B cell (primary cell): ENCODE results near the gene CNTNAP2. TPM values are rescaled to one million over a fixed set of nuclear protein-coding genes. Genes with fewer than 3 reads are reported as not detected.

Experiments
- ATAC-seq: fragments of 200-7000 bp; cut with Tn5 transposase; one replicate; pipeline ENCODE4 v1.10.0; 2021; ENCODE audit warnings: low read depth, mild to moderate bottlenecking, moderate number of reproducible peaks, moderate library complexity
- CTCF ChIA-PET: fragments of 350-600 bp; sonication (Branson Sonifier 250); formaldehyde crosslinking; loops from one replicate; lab custom pipeline; 2021; ENCODE audit warnings: antibody characterized with exemption, inconsistent platforms; lab: Charles Lee
- POLR2A ChIA-PET: fragments of 350-600 bp; sonication (Branson Sonifier 250); formaldehyde crosslinking; loops from one replicate; lab custom pipeline; 2021; ENCODE audit warnings: antibody characterized with exemption; lab: Charles Lee
- DNase-seq: peaks from one replicate; pipeline ENCODE4 v3.0.0; 2013
- H2AFZ ChIP-seq: 2 replicates; pipeline ENCODE4 v1.6.1; 2012; ENCODE audit warnings: mild to moderate bottlenecking, low read depth, low read length; ENCODE audit not compliant: insufficient read depth, poor library complexity, severe bottlenecking
- H3K27ac ChIP-seq, 2 donors: 1 replicate in 1 of 2; 2 replicates in 1 of 2; pipeline ENCODE4 v1.5.1; 2012 to 2013; ENCODE audit warnings: low read length in 2 of 2, mild to moderate bottlenecking in 2 of 2, moderate library complexity in 1 of 2
- H3K27me3 ChIP-seq, 4 experiments: fragments of 200-600 bp in 1 of 4; sonication (generic) in 1 of 4; replicated peaks in 1 of 4; 1 replicate in 2 of 4; 2 replicates in 2 of 4; pipeline versions ENCODE4 v1.6.1 to v1.7.0; 2013 to 2016; ENCODE audit warnings: low read length in 3 of 4, mild to moderate bottlenecking in 2 of 4, mixed read lengths in 1 of 4, moderate library complexity in 1 of 4; ENCODE audit not compliant: insufficient read depth in 4 of 4, control insufficient read depth in 3 of 4; ENCODE audit errors: control extremely low read depth in 1 of 4
- H3K36me3 ChIP-seq, 2 experiments: replicated peaks in 1 of 2; 1 replicate in 1 of 2; 2 replicates in 1 of 2; pipeline versions ENCODE4 v1.6.1 to v1.7.1; 2013; ENCODE audit warnings: low read length in 1 of 2; ENCODE audit not compliant: insufficient read depth in 2 of 2, control insufficient read depth in 1 of 2; ENCODE audit errors: control extremely low read depth in 1 of 2, extremely low read depth in 1 of 2
- H3K4me1 ChIP-seq, 2 donors: fragments of 200-600 bp in 1 of 2; sonication (generic) in 1 of 2; 1 replicate in 1 of 2; 2 replicates in 1 of 2; pipeline versions ENCODE4 v1.5.1 to v1.6.1; 2013 to 2017; ENCODE audit warnings: low read length in 2 of 2; ENCODE audit not compliant: control insufficient read depth in 2 of 2, insufficient read depth in 2 of 2
- H3K4me2 ChIP-seq: replicated peaks from 2 replicates; pipeline ENCODE3; 2012; ENCODE audit warnings: mild to moderate bottlenecking, low read depth, low read length; ENCODE audit not compliant: poor library complexity, severe bottlenecking
- H3K4me3 ChIP-seq, 5 experiments: fragments of 200-600 bp in 1 of 5; sonication (generic) in 1 of 5; 1 replicate in 3 of 5; 2 replicates in 2 of 5; pipeline versions ENCODE4 v1.5.1 to v1.7.0; 2011 to 2016; ENCODE audit warnings: low read length in 4 of 5, mild to moderate bottlenecking in 4 of 5, low read depth in 2 of 5, control low read depth in 1 of 5, moderate library complexity in 1 of 5; ENCODE audit not compliant: insufficient read depth in 1 of 5; ENCODE audit errors: control extremely low read depth in 1 of 5, extremely low read depth in 1 of 5
- H3K79me2 ChIP-seq: fragments of 200-600 bp; sonication (generic); one replicate; pipeline ENCODE4 v1.6.0; 2016; ENCODE audit warnings: low read length; ENCODE audit not compliant: control insufficient read depth, insufficient read depth
- H3K9ac ChIP-seq: fragments of 200-600 bp; sonication (generic); 2 replicates; pipeline ENCODE4 v1.6.1; 2017; ENCODE audit warnings: mild to moderate bottlenecking, low read length, moderate library complexity
- H3K9me3 ChIP-seq, 3 donors: one replicate each; pipeline versions ENCODE4 v1.6.1 to v1.7.1; 2013; ENCODE audit warnings: low read length in 2 of 3; ENCODE audit not compliant: control insufficient read depth in 2 of 3, insufficient read depth in 1 of 3; ENCODE audit errors: control extremely low read depth in 1 of 3
- H4K20me1 ChIP-seq: 2 replicates; pipeline ENCODE4 v1.6.0; 2012; ENCODE audit warnings: mild to moderate bottlenecking, low read length; ENCODE audit not compliant: insufficient read depth, control insufficient read depth, poor library complexity, severe bottlenecking
- H3K27ac Mint-ChIP-seq: one replicate; pipeline ENCODE4 v1.8.0; 2021; ENCODE audit warnings: mixed read lengths
- H3K27me3 Mint-ChIP-seq: one replicate; pipeline ENCODE4 v1.8.0; 2021; ENCODE audit warnings: mixed read lengths
- H3K4me1 Mint-ChIP-seq: one replicate; pipeline ENCODE4 v1.8.0; 2021; ENCODE audit warnings: mixed read lengths
- H3K4me3 Mint-ChIP-seq: one replicate; pipeline ENCODE4 v1.8.0; 2021; ENCODE audit warnings: mixed read lengths
- H3K9me3 Mint-ChIP-seq: one replicate; pipeline ENCODE4 v1.8.0; 2022; ENCODE audit warnings: mixed read lengths; ENCODE audit not compliant: insufficient read depth
- EZH2 ChIP-seq: IDR thresholded peaks from 2 replicates; pipeline ENCODE4 v1.6.1; 2012; ENCODE audit warnings: borderline replicate concordance, low read depth, mild to moderate bottlenecking, moderate library complexity, low read length; ENCODE audit not compliant: insufficient read depth, poor library complexity, severe bottlenecking
- WGBS: methylation state at CpG from one replicate; pipeline ENCODE4 v1.1.5; 2013; ENCODE audit warnings: missing lambda C conversion rate; ENCODE audit not compliant: insufficient coverage; 5-methylcytosine and 5-hydroxymethylcytosine counted together
- intact Hi-C: fragments of 100-400 bp; cut with micrococcal nuclease; formaldehyde crosslinking; loops from one replicate; pipeline ENCODE4 v1.10.0; 2022
- polyA plus RNA-seq: library from polyadenylated mRNA; depleted of rRNA; stranded (reverse); fragments of >200 nt; gene quantifications from 2 replicates; pipeline ENCODE4 v1.2.3, GENCODE V29; 2012
- total RNA-seq, 2 donors: library from RNA; stranded (reverse); fragments of 120-200 nt in 1 of 2; gene quantifications; 1 replicate in 1 of 2; 2 replicates in 1 of 2; pipeline versions ENCODE4 v1.2.3 to v1.2.4, GENCODE V29; 2013 to 2022
- TF ChIP-seq, protein P1 (sequence below): fragments of 200-600 bp; IDR thresholded peaks from one replicate; pipeline ENCODE4 v1.8.0; 2022; ENCODE audit warnings: antibody characterized with exemption, mild to moderate bottlenecking

Gene CNTNAP2
- total and polyA plus RNA-seq, 2 donors (not counting 1 experiment from before 2014, with no cell fraction given), result 7.4 to 16.6 TPM

DNA sequence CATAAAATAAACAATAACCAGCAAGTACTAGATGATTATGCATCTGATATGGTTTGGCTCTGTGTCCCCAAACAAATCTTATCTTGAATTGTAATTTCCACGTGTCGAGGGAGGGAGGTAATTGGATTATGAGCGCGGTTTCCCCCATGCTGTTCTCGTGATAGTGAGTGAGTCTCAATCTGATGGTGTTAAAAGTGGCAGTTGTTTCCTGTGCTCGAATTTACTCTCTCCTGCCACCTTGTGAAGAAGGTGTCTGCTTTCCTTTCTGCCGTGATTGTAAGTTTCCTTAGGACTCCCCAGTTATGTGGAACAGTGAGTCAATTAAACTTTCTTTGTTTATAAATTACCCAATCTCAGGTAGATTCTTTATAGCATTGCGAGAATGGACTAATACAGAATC is 15.1 kb downstream of the CNTNAP2 start:
- CTCF ChIA-PET, result no interaction called here
- no peak overlapping the region for H3K4me3 ChIP-seq
- POLR2A ChIA-PET, result no interaction called here
- no peak overlapping the region for H3K9ac ChIP-seq
- no peaks in the 10 kb centered on the region for H3K4me1 ChIP-seq
- Mint-ChIP-seq H3K27me3 (no peaks in the 10 kb centered on the region), H3K27ac (no peak overlapping the region), H3K4me3 (no peak overlapping the region), H3K4me1 (no peaks in the 10 kb centered on the region), H3K9me3 (peaks cover 1% of the 10 kb centered on the region)
- H2AFZ ChIP-seq, result no peak overlapping the region
- H3K4me2 ChIP-seq, result no peak overlapping the region
- WGBS, result 94% methylated on average over 5 of the region's 8 CpGs
- H3K27me3 ChIP-seq, result no peaks in the 10 kb centered on the region
- H3K27ac ChIP-seq, result no peak overlapping the region
- no peak for DNase-seq
- no peak for TF ChIP-seq EZH2
- TF ChIP-seq, protein P1, sequence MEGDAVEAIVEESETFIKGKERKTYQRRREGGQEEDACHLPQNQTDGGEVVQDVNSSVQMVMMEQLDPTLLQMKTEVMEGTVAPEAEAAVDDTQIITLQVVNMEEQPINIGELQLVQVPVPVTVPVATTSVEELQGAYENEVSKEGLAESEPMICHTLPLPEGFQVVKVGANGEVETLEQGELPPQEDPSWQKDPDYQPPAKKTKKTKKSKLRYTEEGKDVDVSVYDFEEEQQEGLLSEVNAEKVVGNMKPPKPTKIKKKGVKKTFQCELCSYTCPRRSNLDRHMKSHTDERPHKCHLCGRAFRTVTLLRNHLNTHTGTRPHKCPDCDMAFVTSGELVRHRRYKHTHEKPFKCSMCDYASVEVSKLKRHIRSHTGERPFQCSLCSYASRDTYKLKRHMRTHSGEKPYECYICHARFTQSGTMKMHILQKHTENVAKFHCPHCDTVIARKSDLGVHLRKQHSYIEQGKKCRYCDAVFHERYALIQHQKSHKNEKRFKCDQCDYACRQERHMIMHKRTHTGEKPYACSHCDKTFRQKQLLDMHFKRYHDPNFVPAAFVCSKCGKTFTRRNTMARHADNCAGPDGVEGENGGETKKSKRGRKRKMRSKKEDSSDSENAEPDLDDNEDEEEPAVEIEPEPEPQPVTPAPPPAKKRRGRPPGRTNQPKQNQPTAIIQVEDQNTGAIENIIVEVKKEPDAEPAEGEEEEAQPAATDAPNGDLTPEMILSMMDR, result no peak
- no peaks in the 10 kb centered on the region for H4K20me1 ChIP-seq
- no peak for ATAC-seq
- no peaks in the 10 kb centered on the region for H3K36me3 ChIP-seq
- H3K79me2 ChIP-seq, result no peaks in the 10 kb centered on the region
- intact Hi-C loops, result no loop called here
- no peaks in the 10 kb centered on the region for H3K9me3 ChIP-seq

- Histone ChIP-seq H3K4me2 (no peak overlapping the region), H3K36me3 (no peaks in the 10 kb centered on the region), H3K9me3 (no peaks in the 10 kb centered on the region), H3K4me3 (no peak overlapping the region), H4K20me1 (no peaks in the 10 kb centered on the region), H3K27ac (no peak overlapping the region), H3K4me1 (no peaks in the 10 kb centered on the region), H2AFZ (no peak overlapping the region), H3K9ac (no peak overlapping the region), H3K27me3 (no peaks in the 10 kb centered on the region), H3K79me2 (no peaks in the 10 kb centered on the region)
- intact Hi-C loops, result no loop called here
- H3K27ac Mint-ChIP-seq, result no peak overlapping the region
- ChIA-PET POLR2A (no interaction called here), CTCF (no interaction called here)
- ATAC-seq (no peak), DNase-seq (no peak)
- no peak for TF ChIP-seq EZH2
- TF ChIP-seq, protein P1, result no peak
- no peaks in the 10 kb centered on the region for H3K4me1 Mint-ChIP-seq
- H3K4me3 Mint-ChIP-seq, result no peak overlapping the region
- H3K9me3 Mint-ChIP-seq, result peaks cover 1% of the 10 kb centered on the region
- H3K27me3 Mint-ChIP-seq, result no peaks in the 10 kb centered on the region
- WGBS, result 69% methylated on average over 8 of the region's 11 CpGs
Measured at GRCh38 chr7:146136357-146136875, 19.8 kb downstream of the CNTNAP2 start.
